MCF 10A (cell line): ENCODE results near the gene PCNX1. TPM values are rescaled to one million over a fixed set of nuclear protein-coding genes. Genes with fewer than 3 reads are reported as not detected.

Experiments
- BruUV-seq: library from RNA; stranded (reverse); fragments of 400-500 nt; replicated peaks from 2 replicates; lab custom pipeline; 2021; lab: Mats Ljungman, UMichigan
- CTCF ChIA-PET: fragments of 300-600 bp; sonication (Branson Sonifier 250); formaldehyde crosslinking; extraction: SDS; loops from one replicate; lab custom pipeline; 2021; ENCODE audit warnings: antibody characterized with exemption, inconsistent platforms; lab: Yijun Ruan, JAX
- POLR2A ChIA-PET: fragments of 300-600, 350-650 bp; sonication (Branson Sonifier 250); formaldehyde crosslinking; extraction: SDS; loops from one replicate; lab custom pipeline; 2020; ENCODE audit warnings: antibody characterized with exemption, inconsistent platforms; lab: Yijun Ruan, JAX
- DNase-seq: peaks from one replicate; pipeline ENCODE4 v3.0.0-alpha.2; 2018; ENCODE audit not compliant: unreplicated experiment
- H3K27ac Mint-ChIP-seq: one replicate; pipeline ENCODE4 v1.8.0; 2022; ENCODE audit warnings: mild to moderate bottlenecking, low read depth, mixed read lengths; ENCODE audit not compliant: unreplicated experiment
- H3K27me3 Mint-ChIP-seq: one replicate; pipeline ENCODE4 v1.8.0; 2022; ENCODE audit warnings: mixed read lengths; ENCODE audit not compliant: insufficient read depth, unreplicated experiment
- H3K36me3 Mint-ChIP-seq: one replicate; pipeline ENCODE4 v1.8.0; 2022; ENCODE audit warnings: mild to moderate bottlenecking, moderate library complexity, mixed read lengths; ENCODE audit not compliant: insufficient read depth, unreplicated experiment
- H3K4me1 Mint-ChIP-seq: one replicate; pipeline ENCODE4 v1.8.0; 2022; ENCODE audit warnings: mixed read lengths; ENCODE audit not compliant: insufficient read depth, unreplicated experiment
- H3K4me3 Mint-ChIP-seq: one replicate; pipeline ENCODE4 v1.8.0; 2022; ENCODE audit warnings: mild to moderate bottlenecking, moderate library complexity, mixed read lengths; ENCODE audit not compliant: unreplicated experiment
- H3K9me3 Mint-ChIP-seq: one replicate; pipeline ENCODE4 v1.8.0; 2022; ENCODE audit warnings: mixed read lengths; ENCODE audit not compliant: unreplicated experiment
- CTCF ChIP-seq: fragments of 200-600 bp; IDR thresholded peaks from one replicate; pipeline ENCODE4 v1.8.0; 2022; ENCODE audit warnings: antibody characterized with exemption, mild to moderate bottlenecking; ENCODE audit not compliant: unreplicated experiment
- intact Hi-C: fragments of 100-400 bp; cut with micrococcal nuclease; formaldehyde crosslinking; loops from 2 replicates; pipeline ENCODE4 v1.14.1; 2022
- total RNA-seq: library from RNA; stranded (reverse); gene quantifications from 2 replicates; pipeline ENCODE4 v1.2.3, GENCODE V29; 2022

The PCNX1 gene
- total RNA-seq, 1 experiment from 2014 or later, result 55.6 TPM

GRCh38 chr14:71103662-71104484 is 196.6 kb downstream of the PCNX1 start:
- POLR2A ChIA-PET, result interaction anchor here (0.6 kb wide), 1 partner anchor 106 kb away, joined by 3 read pairs; no protein-coding TSS in a partner anchor
- CTCF ChIA-PET, result interaction anchor here (0.5 to 4.1 kb wide), 33 partner anchors 10 to 1319 kb away, joined by 3 to 48 read pairs (median 4); no protein-coding TSS in a partner anchor
- H3K27me3 Mint-ChIP-seq, result no peaks in the 10 kb centered on the region
- H3K36me3 Mint-ChIP-seq, result peaks cover 42% of the 10 kb centered on the region
- no peaks in the 10 kb centered on the region for H3K9me3 Mint-ChIP-seq
- H3K4me1 Mint-ChIP-seq, result peaks cover 4% of the 10 kb centered on the region
- intact Hi-C loops, result loop anchor here (1.0 kb wide), 3 partner anchors 216 to 751 kb away; partner anchors contain the start of gene SIPA1L1
- peak; percentile 66 for TF ChIP-seq CTCF
- DNase-seq, result peak; percentile 72
- H3K27ac Mint-ChIP-seq, result no peak overlapping the region
- H3K4me3 Mint-ChIP-seq, result no peak overlapping the region
- BruUV-seq, result no TSS peak

GRCh38 chr14:71105177-71105576 is 197.9 kb downstream of the PCNX1 start:
- ChIA-PET CTCF (interaction anchor here (0.6 to 4.1 kb wide), 13 partner anchors 9 to 1228 kb away, joined by 3 to 48 read pairs (median 5); no protein-coding TSS in a partner anchor), POLR2A (interaction anchor here (1.2 kb wide), 1 partner anchor 8 kb away, joined by 3 read pairs; no protein-coding TSS in a partner anchor)
- Mint-ChIP-seq H3K4me3 (no peak overlapping the region), H3K27me3 (no peaks in the 10 kb centered on the region), H3K9me3 (no peaks in the 10 kb centered on the region), H3K36me3 (peaks cover 55% of the 10 kb centered on the region), H3K4me1 (peaks cover 4% of the 10 kb centered on the region), H3K27ac (no peak overlapping the region)
- no peak for TF ChIP-seq CTCF
- no peak for DNase-seq
- intact Hi-C loops, result no loop called here
- BruUV-seq, result no TSS peak

GRCh38 chr14:71107921-71108320 is 200.7 kb downstream of the PCNX1 start:
- Mint-ChIP-seq H3K27me3 (no peaks in the 10 kb centered on the region), H3K27ac (peak overlapping the region; percentile 35)
- no TSS peak for BruUV-seq

More at GRCh38 chr14:71107921-71108320, 200.7 kb downstream of the PCNX1 start:
- H3K4me1 Mint-ChIP-seq, result no peaks in the 10 kb centered on the region
- intact Hi-C loops, result no loop called here
- CTCF ChIA-PET, result interaction anchor here (0.6 to 2.7 kb wide), 2 partner anchors 645 to 1421 kb away, joined by 3 to 10 read pairs; no protein-coding TSS in a partner anchor
- H3K9me3 Mint-ChIP-seq, result no peaks in the 10 kb centered on the region
- no peak for DNase-seq
- TF ChIP-seq CTCF, result no peak
- H3K36me3 Mint-ChIP-seq, result peaks cover 58% of the 10 kb centered on the region
- H3K4me3 Mint-ChIP-seq, result no peak overlapping the region
- POLR2A ChIA-PET, result no interaction called here
